ENCODE data around the gene ZNF444.
"Not testable (repeated sequence)": the region's sequence is repeated elsewhere in the genome, so short reads cannot be mapped to it uniquely, and the experiment has no call there.

The ZNF444 gene

GRCh38 chr19:56140583-56141416 lies at the start of gene ZNF444:
Gene ZNF444, plus strand, starts transcription at chr19:56141287. Its CDS starts 5,625 bp downstream, at chr19:56146912.
- DNase-seq, result peak; percentile 100

- peak in 1 of 2 donors; percentile 25 for DNase-seq
These were observed 49.1 kb upstream of the ZNF444 start for GRCh38 chr19:56091751-56092546.

- DNase-seq, result no peak
These were observed 48.1 kb upstream of the ZNF444 start for GRCh38 chr19:56092685-56093631.

GRCh38 chr19:56094449-56094848 lies 46.6 kb upstream of the ZNF444 start:
- DNase-seq, result no peak

GRCh38 chr19:56096665-56097064 lies 44.4 kb upstream of the ZNF444 start:
- DNase-seq, result no peak

- DNase-seq, result no peak
These were observed 43.8 kb upstream of the ZNF444 start for GRCh38 chr19:56097306-56097705.

- no peak for DNase-seq
These were observed 43.3 kb upstream of the ZNF444 start for GRCh38 chr19:56097776-56098175.

- DNase-seq, result not testable (repeated sequence)
These were observed 42.9 kb upstream of the ZNF444 start for GRCh38 chr19:56098237-56098636.

GRCh38 chr19:56098731-56099568 lies 42.1 kb upstream of the ZNF444 start:
- no peak for DNase-seq

- no peak for DNase-seq
These were observed 41.2 kb upstream of the ZNF444 start for GRCh38 chr19:56099638-56100539.

- no peak for DNase-seq
These were observed 40.0 kb upstream of the ZNF444 start for GRCh38 chr19:56101095-56101494.

- DNase-seq, result no peak
These were observed 39.1 kb upstream of the ZNF444 start for GRCh38 chr19:56101746-56102535.

GRCh38 chr19:56103027-56103614 lies 38.0 kb upstream of the ZNF444 start:
- no peak for DNase-seq

GRCh38 chr19:56104423-56104822 lies 36.7 kb upstream of the ZNF444 start:
- DNase-seq, result no peak

- peak; percentile 45 to 66 for DNase-seq
These were observed 35.9 kb upstream of the ZNF444 start for GRCh38 chr19:56105090-56105701.

- not testable (repeated sequence) for DNase-seq
These were observed 35.2 kb upstream of the ZNF444 start for GRCh38 chr19:56105831-56106396.

- no peak for DNase-seq
These were observed 34.7 kb upstream of the ZNF444 start for GRCh38 chr19:56106397-56106849.

- no peak for DNase-seq
These were observed 34.1 kb upstream of the ZNF444 start for GRCh38 chr19:56106993-56107392.
